Measurements from ENCODE around the gene NFATC2IP. TPM values are rescaled to one million over a fixed set of nuclear protein-coding genes. Genes with fewer than 3 reads are reported as not detected.
A peak's percentile ranks its signal among the peaks of the same experiment; 100 is the strongest.

The NFATC2IP gene
- polyA plus RNA-seq, 1 donor (not counting 4 experiments of a cell fraction or from before 2014, with no cell fraction given) = 56.5 TPM

DNA sequence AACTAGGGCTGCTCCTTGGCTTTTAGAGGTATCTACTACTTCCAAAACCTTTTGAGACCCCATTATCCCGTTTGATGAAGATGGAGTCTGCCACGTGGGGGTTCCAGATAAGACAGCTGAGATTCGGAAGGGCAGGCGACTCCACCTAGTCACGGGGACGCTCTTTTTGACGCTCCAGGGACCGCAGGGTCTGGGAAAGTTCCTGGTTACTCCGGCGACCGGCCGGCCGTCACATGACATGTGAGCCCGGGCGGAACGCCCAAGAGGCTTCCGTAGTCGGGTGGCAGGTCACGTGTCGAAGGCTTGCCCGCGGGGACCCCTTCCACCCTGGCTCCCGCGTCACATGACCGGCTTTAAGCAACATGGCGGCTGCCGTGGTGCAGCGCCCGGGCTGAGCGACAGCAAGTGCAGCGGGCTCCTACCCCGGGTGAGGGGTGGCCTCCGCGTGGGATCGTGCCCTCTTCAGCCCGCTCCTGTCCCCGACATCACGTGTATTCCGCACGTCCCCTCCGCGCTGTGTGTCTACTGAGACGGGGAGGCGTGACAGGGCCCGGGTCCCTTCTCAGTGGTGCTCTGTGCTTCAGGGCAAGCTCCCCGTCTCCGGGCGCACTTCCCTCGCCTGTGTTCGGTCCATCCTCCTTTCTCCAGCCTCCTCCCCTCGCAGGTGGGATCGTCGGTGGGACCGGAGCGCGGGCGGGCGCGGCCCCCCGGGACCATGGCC, 23.9 kb downstream of the NFATC2IP start, which contains the start of gene SPNS1:
Gene SPNS1, plus strand, starts transcription at position 342 of the 721 bp plus-strand sequence. Its CDS starts 374 bp downstream, at position 716.
- Histone ChIP-seq H3K9ac (ENCODE audit: control insufficient read depth, extremely low read depth, insufficient read depth, low read length) (peak within 1 kb of the TSS; percentile 88), H3K27ac (ENCODE audit: control insufficient read depth, insufficient read depth, low read length) (peak within 1 kb of the TSS; percentile 89), H3K36me3 (ENCODE audit: control insufficient read depth in 2 of 2, extremely low read depth in 1 of 2, insufficient read depth in 2 of 2, low read length in 2 of 2) (peaks cover 9 to 15% of the 10 kb centered on the region in 2 experiments), H2AFZ (ENCODE audit: control insufficient read depth, low read length) (peak within 1 kb of the TSS; percentile 98), H3K4me3 (ENCODE audit: control insufficient read depth in 2 of 3, extremely low read depth in 1 of 3, insufficient read depth in 2 of 3, low read depth in 1 of 3, low read length in 3 of 3) (peak within 1 kb of the TSS; percentile 79 to 85 (median 84)), H3K9me3 (ENCODE audit: control insufficient read depth, low read depth, low read length) (no peaks in the 10 kb centered on the region), H3K9me1 (ENCODE audit: control insufficient read depth, extremely low read depth, insufficient read depth, low read length) (no peaks in the 10 kb centered on the region), H3K4me1 (ENCODE audit: control insufficient read depth, extremely low read depth, insufficient read depth, low read length) (peaks cover 8% of the 10 kb centered on the region), H3K79me2 (ENCODE audit: control insufficient read depth, insufficient read depth, low read length) (peaks cover 20% of the 10 kb centered on the region), H3K4me2 (ENCODE audit: control insufficient read depth, extremely low read depth, insufficient read depth, low read depth, low read length) (peak within 1 kb of the TSS; percentile 94), H3K27me3 (ENCODE audit: control insufficient read depth, extremely low read depth, insufficient read depth, low read length) (no peaks in the 10 kb centered on the region), H4K20me1 (ENCODE audit: control insufficient read depth, extremely low read depth, insufficient read depth, low read length) (no peaks in the 10 kb centered on the region)
- FAIRE-seq (no peak), DNase-seq (ENCODE audit: low read depth, low spot score) (peak; percentile 75)
- dilution Hi-C loops (cut with MboI; ENCODE audit: extremely low pct_ligation_motif_present, low sequenced_read_pairs) = no loop called here
- TF ChIP-seq EZH2 (IDR thresholded peaks at IDR 0.05; ENCODE audit: low read length) = no peak
- TF ChIP-seq, protein P1, sequence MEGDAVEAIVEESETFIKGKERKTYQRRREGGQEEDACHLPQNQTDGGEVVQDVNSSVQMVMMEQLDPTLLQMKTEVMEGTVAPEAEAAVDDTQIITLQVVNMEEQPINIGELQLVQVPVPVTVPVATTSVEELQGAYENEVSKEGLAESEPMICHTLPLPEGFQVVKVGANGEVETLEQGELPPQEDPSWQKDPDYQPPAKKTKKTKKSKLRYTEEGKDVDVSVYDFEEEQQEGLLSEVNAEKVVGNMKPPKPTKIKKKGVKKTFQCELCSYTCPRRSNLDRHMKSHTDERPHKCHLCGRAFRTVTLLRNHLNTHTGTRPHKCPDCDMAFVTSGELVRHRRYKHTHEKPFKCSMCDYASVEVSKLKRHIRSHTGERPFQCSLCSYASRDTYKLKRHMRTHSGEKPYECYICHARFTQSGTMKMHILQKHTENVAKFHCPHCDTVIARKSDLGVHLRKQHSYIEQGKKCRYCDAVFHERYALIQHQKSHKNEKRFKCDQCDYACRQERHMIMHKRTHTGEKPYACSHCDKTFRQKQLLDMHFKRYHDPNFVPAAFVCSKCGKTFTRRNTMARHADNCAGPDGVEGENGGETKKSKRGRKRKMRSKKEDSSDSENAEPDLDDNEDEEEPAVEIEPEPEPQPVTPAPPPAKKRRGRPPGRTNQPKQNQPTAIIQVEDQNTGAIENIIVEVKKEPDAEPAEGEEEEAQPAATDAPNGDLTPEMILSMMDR (optimal IDR thresholded peaks at IDR 0.05 in 1 of 3, IDR thresholded peaks at IDR 0.05 in 1 of 3, conservative IDR thresholded peaks at IDR 0.05 in 1 of 3; ENCODE audit: extremely low read depth in 1 of 3, insufficient read depth in 2 of 3, low read length in 3 of 3) = no peak

DNA sequence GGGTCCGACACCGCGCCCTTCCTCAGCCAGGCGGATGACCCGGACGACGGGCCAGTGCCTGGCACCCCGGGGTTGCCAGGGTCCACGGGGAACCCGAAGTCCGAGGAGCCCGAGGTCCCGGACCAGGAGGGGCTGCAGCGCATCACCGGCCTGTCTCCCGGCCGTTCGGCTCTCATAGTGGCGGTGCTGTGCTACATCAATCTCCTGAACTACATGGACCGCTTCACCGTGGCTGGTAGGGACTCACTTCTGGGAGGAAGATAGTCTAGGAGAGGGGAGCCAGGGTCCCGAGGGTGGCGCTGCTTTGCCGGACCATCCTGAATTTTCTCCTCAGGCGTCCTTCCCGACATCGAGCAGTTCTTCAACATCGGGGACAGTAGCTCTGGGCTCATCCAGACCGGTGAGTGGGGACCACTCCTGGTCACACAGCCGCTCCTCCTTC, 24.4 kb downstream of the NFATC2IP start:
- H3K79me2 ChIP-seq (ENCODE audit: control insufficient read depth, insufficient read depth, low read length) = peaks cover 20% of the 10 kb centered on the region
- H3K27ac ChIP-seq (ENCODE audit: control insufficient read depth, insufficient read depth, low read length) = peak overlapping the region; percentile 89
- peak overlapping the region; percentile 94 for H3K4me2 ChIP-seq (ENCODE audit: control insufficient read depth, extremely low read depth, insufficient read depth, low read depth, low read length)
- TF ChIP-seq, protein P1 (optimal IDR thresholded peaks at IDR 0.05 in 1 of 3, IDR thresholded peaks at IDR 0.05 in 1 of 3, conservative IDR thresholded peaks at IDR 0.05 in 1 of 3; ENCODE audit: extremely low read depth in 1 of 3, insufficient read depth in 2 of 3, low read length in 3 of 3) = no peak
- TF ChIP-seq EZH2 (IDR thresholded peaks at IDR 0.05; ENCODE audit: low read length) = no peak
- peak overlapping the region; percentile 98 for H2AFZ ChIP-seq (ENCODE audit: control insufficient read depth, low read length)
- peaks cover 9 to 15% of the 10 kb centered on the region in 2 experiments for H3K36me3 ChIP-seq (ENCODE audit: control insufficient read depth in 2 of 2, extremely low read depth in 1 of 2, insufficient read depth in 2 of 2, low read length in 2 of 2)
- FAIRE-seq (no peak), DNase-seq (ENCODE audit: low read depth, low spot score) (no peak)
- H3K9ac ChIP-seq (ENCODE audit: control insufficient read depth, extremely low read depth, insufficient read depth, low read length) = peak overlapping the region; percentile 88
- H3K27me3 ChIP-seq (ENCODE audit: control insufficient read depth, extremely low read depth, insufficient read depth, low read length) = no peaks in the 10 kb centered on the region
- dilution Hi-C loops (cut with MboI; ENCODE audit: extremely low pct_ligation_motif_present, low sequenced_read_pairs) = no loop called here
- H3K4me3 ChIP-seq (ENCODE audit: control insufficient read depth in 2 of 3, extremely low read depth in 1 of 3, insufficient read depth in 2 of 3, low read depth in 1 of 3, low read length in 3 of 3) = peak overlapping the region; percentile 79 to 85 (median 84)
- H4K20me1 ChIP-seq (ENCODE audit: control insufficient read depth, extremely low read depth, insufficient read depth, low read length) = no peaks in the 10 kb centered on the region
- no peaks in the 10 kb centered on the region for H3K9me1 ChIP-seq (ENCODE audit: control insufficient read depth, extremely low read depth, insufficient read depth, low read length)
- H3K9me3 ChIP-seq (ENCODE audit: control insufficient read depth, low read depth, low read length) = no peaks in the 10 kb centered on the region
- peaks cover 8% of the 10 kb centered on the region for H3K4me1 ChIP-seq (ENCODE audit: control insufficient read depth, extremely low read depth, insufficient read depth, low read length)
